Measurements from ENCODE around the gene KIF16B.

- TF ChIP-seq POLR2AphosphoS5 (IDR thresholded peaks at IDR 0.05; ENCODE audit: low read depth) (no peak), CTCF (IDR thresholded peaks at IDR 0.05; ENCODE audit: insufficient read depth, low read length) (no peak), GABPA (IDR thresholded peaks at IDR 0.05; ENCODE audit: low read depth) (no peak)
These were observed 16.4 kb upstream of the KIF16B start for GRCh38 chr20:16589623-16590022.
